ENCODE data around the gene EPB41L2.

The EPB41L2 gene

DNA sequence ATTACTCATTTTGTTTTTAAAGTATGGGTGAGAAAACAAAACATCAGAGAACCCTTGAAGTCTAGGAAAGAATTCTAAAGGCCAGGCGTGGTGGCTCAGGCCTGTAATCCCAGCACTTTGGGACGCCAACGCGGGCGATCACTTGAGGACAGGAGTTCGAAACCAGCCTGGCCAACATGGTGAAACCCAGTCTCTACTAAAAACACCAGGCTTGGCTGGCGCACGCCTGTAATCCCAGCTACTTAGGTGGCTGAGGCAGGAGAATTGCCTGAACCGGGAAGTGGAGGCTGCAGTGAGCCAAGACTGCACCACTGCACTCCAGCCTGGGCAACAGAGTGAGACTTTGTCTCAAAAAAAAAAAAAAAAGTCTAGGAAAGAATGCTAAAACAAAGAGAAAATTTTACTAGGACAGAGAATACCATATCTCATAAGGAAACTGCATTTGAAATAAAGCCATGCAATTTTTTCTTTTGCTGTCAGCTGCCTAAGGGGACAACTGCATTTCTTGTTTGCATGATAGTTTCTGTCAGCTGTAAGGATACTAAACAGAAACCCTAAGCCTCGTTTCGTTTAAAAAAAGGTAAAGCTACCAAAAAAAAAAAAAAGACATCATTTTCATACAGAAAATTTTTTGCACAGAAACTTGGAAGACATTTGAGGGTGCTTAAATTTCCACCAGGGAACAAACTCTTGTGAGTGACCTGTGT is 203.7 kb downstream of the EPB41L2 start:
- no peak for FAIRE-seq

DNA sequence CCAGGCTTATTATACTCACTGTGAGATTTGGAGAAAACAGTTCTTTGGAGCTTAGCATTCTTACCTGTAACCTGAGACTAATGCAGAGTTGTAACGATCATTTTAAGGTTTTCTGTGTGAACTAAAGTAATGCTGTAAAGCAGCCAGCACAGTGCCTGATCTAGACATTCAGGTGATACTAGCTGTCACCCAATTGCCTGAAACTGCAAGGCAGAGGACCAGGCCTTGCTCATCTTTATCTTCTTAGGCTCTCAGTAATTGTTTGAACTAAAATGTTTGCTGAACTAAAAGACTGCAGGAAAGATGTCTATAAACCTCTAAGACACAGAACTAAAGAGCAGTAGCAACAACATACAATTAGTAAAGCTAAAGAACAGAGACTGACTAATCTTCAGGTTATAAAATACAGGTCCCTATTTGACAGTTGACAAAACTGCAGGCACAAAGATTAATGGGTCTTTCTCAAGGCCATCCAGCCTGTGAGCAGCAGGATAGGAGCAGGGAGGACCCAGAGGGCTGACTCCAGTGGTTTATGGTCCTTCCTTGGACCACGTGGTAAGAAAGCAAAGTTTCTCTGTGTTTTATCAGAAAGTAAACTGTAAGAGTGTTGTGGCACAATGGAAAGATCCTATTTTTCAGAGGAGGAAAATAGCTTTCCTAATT is 204.4 kb downstream of the EPB41L2 start:
- no peak for FAIRE-seq

DNA sequence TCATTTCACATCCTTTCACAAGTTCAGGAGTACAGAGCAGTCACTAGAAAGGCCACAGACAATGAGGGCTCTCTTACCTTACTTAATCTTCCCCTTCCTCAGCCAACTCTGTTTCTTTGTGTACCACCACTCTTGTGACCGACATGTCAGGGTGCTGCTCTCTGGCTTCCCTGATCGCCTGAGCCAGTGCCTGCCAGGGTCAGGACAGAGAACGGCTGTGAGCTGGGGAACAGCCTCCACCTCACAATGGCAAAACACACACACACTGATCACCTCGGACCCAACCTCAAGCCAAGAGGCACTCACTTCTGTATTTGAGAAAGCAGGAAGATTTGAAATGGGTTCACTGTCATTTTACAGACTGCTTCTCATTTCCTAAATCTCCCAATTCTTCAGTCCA is 205.0 kb downstream of the EPB41L2 start:
- FAIRE-seq = no peak

DNA sequence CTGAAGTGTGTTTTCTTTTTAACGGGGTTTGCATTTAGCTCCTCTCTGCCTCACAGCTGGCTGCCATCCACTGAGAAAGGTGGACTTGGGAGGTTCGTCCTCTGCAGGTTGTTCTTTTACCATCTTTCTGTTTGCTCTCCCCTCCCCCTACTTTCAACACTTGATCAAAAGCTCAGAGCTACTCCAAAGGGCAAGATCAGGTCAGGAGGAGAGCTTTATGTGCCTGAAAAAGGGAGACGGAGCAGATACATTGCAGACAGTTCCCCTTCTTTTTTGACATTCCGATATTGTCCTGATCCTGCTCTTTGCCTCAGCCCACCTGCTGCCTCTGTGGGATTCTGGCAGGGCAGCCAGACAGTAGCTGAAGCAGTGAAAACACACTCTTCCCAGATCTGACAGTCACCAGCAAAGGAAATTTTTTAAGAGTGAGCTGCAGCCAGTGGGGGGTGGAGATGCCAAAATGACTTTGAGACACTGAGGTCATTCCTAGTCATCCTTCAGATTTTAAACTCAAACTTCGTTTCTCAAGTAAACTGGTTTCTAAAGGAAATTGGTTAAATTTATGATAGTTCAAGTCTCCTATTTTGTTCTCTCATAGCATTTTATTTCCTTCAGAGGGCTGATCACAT is 209.4 kb downstream of the EPB41L2 start:
- FAIRE-seq = no peak

DNA sequence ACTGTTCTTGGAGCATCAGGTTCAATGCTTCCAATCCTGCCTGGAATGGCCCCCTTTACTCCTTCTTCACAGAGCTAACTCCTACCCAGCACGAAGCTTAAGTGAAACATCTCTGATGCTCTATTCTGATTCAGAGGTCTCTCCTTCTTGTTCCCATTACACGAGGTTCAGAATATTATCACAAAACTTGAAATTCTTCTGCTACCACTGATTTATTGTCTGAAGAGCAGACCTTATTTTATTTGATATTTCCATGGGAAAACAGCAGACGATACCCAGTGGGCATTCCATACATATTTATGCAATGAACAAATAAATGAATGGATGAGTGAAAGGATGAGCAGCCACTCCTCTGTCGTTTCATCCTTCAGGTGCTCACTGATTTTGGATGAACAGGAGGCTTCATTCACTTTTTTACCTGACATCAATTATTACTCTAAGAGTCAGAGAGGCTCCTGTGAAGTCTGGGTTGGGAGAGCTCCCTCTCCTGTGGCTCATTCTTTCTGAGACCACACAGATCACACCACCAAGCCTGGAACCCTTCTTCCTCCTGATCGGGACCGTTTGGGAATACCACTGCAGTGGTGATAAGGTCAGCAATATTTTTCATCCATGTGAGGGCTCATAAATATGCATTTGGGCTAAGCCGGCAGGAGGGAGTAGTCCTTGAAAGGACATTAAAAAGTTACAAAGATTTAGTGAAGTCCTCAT is 210.0 kb downstream of the EPB41L2 start:
- FAIRE-seq = no peak

DNA sequence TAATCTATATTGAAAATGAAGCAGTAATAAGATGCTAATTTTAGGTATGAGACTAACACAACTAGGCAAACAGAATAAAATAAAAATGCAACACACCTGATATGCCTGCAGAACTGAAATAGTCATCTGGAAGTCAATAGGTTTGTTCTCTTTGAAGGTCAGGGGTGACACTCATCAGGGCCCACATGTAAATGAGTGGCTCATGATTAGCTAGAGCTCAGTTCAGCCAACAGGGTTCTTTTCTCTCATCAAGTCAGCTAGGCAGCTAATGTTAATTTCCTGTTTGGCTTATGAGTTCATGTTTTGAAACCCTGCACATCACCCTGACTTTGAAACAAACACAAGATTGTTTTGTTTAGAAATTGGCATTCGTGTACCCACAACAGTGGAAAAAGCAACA is 212.0 kb downstream of the EPB41L2 start:
- no peak for FAIRE-seq

DNA sequence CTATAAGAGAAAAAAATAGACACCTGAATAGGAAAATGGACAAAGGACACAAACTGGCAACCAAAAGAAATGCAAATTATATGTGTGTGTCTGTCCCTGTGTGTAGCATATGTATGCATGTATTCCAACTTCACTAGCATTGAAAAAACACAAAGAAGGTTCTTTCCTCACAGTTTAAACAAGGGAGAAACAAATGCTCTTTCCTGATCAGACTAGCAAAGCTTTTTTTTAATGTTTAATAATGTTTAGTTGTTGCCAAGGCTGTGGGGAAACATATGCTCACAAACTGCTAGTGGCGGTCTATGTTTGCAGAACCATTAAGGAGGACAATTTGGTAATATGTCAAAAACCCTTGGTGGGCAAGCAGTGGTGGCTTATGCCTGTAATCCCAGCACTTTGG is 213.5 kb downstream of the EPB41L2 start:
- FAIRE-seq = no peak

DNA sequence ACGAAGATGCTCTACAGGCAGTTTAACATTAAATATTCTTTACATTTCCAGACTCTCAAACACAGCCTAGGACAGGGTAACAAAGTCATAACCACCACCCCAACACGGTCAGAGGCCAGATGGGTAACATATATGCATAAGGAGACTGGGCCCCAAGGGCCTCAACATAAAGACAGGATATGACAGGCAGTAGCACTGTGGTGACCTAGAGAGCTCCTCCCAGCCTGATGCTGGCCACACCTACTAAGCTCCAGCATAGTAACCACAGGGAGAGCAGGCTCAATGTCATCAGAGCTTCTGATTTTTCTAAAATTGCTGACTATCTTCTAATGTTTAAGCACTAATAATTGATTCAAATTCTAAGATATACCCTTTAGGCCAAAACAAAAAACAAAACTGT is 214.1 kb downstream of the EPB41L2 start:
- no peak for FAIRE-seq

DNA sequence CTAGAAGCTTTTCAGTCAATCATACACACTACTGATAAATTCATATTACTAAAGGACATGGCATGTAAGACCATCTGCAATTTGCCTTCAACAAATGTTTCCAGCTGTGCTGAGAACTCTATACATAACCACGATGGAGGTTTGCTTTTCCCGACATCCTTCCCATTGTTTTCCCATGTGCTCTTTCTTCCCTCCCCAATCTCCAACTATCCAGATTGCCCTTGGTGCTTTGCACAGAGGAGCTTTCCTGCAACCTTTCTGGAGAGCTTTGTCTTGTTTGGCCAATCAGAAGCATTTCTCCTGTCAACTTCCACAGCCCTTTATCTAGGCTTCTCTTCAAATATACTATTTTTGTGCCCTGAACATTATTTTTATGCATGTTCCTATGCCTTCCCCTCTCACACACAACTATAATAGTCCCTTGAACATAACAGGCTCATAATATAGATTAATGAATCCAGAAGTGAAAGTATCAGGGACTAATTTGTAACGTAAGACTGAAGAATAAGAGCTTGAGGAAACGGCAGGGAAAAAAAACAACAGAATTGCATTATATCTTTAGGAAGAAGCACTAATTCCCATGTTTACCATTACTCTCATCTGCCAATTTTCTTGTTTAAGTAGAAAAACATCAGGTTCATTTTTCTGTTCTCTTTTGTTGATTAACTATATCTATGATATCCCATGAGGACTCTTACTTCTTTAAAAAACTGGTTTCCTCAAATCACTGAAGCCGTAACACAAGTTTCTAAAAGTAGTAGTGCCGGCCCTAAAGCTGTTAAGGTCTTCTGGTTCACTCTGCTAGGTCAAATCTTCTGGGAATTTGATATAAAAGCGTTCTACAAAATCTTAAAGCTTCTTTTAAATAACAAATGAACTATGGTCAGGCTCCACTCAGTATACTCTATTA is 215.8 kb downstream of the EPB41L2 start:
- FAIRE-seq = no peak

DNA sequence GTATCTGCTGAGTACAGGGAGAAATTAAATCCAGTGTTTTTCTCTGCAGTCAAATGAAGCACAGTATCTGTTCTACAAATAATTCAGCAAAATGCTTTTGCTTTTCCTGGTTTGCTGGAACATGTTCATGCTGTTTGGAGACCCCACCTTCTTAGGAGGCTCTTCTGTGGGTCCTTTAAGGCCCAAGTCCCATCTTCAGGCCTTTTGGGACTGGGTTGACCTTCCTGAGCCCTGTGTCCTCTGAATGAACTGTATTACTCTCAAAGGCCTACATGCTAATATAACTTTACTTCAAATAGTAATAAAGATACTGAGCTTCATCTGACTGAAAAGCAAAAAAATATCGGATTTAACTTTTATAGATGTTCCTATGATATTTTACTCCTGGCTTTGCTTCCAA is 216.5 kb downstream of the EPB41L2 start:
- no peak for FAIRE-seq

DNA sequence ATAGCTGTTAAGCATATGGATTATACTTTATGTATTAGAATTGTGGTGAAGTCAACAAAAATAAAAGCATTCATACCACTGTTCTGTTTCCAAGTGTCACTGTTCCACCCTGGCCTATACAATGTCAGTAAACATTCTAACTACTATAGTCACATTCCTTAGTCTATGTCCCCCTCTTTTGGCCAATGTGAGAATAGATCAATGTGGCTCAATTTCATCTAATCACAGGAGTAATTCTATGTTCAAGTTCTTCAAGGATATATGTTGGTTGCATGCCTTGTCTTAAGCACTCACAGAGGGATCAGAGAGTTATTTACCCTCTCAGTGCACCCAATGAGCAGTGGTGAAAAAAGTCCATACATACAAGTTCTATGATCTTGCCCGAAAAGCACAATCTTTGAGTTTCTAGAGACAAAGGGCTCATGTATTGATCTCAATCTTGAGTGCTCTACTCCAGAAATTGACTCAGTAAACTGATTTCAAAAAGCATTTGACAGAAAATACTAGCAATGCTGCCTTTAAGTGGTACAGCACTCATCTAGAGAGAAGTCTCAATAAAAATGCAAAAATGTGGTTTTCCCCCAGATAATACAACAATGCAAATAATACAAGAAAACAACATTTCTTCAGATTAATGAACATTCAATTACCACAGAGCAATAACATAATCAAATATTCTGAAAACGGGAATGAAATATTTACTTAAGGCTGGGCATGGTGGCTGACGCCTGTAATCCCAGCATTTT is 219.3 kb downstream of the EPB41L2 start:
- no peak for FAIRE-seq

DNA sequence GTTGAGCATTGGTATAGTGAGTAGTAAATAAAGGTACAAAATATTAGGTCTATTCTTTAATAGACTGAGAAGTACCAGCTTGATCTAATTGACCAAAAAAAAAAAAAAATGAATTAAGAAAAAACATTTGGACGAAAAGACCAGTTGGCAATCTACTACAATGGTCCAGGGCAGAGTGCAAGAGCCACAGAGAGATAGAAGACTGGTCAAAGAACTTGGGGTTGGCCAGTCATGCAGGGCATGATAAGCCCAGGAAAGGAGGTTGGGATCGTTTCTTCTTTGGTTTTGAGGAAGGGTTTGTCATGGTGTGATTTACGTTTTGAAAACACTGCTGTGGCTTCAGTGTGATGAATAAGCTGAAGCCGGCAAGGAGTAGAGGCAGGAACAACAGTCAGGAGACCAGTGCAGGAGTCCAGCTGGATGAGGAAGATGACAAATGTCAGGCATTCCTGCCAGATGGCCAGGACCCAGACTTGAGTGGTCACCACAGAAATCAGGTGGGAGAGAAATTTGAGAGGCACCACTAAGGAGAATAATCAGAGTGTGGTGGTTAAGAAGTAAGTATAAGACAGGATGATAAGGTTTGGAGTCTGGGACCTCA is 221.8 kb downstream of the EPB41L2 start:
- FAIRE-seq = no peak

DNA sequence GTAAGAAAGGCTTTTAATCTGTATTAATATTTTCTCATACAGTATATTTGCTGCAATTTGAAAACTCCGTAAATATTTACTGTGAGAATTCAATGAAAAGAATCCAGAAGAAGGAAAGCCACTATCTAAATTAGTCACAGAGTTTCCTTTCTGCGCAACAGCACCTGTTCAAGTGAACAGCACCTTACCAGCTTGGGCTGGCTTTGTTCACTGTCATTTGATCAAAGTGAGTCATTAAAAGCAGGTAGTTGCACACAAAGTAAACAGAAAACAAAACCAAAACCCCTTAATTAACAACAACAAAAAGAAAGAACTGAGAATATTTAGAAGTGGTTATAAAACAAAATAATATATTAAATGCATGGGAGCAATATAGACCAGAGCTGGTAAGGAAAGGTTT is 223.0 kb downstream of the EPB41L2 start:
- FAIRE-seq = no peak

DNA sequence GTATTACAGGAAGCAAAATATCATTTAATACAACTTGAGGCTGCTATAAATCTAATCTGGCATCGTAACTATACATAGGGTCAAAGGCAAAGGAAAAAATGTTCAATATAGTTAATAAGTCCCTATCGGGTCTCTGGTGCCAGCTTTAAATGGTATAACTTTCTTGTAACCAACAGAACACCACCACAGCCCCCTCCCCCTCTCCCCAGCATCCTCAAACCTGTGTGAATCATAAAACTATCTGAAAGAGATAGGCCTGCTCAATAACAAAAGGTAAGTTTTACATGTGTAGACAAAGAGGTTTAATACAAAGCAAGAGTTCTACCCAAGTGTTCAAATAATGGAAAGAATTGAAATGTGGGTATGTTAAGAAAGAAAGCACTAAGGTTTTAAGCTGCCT is 223.7 kb downstream of the EPB41L2 start:
- FAIRE-seq = no peak

DNA sequence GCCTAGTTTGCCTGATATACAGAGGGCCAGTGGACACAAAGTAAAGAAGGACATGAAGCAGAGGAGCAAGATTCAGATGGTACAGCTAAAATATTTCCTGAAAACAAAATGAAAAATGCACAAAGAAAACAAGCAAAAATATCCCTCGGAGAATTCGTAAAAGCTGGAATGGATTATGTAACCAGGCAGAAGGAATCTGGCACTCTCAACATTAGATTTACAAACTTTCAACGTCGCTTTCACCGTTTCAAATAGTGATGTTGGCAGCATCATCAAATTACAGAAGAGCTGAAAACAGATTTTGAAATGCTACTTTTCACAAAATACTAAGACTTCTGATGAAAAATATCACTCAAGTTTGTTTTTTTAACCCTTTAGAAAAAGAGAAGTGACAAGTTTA is 224.1 kb downstream of the EPB41L2 start:
- FAIRE-seq = no peak

DNA sequence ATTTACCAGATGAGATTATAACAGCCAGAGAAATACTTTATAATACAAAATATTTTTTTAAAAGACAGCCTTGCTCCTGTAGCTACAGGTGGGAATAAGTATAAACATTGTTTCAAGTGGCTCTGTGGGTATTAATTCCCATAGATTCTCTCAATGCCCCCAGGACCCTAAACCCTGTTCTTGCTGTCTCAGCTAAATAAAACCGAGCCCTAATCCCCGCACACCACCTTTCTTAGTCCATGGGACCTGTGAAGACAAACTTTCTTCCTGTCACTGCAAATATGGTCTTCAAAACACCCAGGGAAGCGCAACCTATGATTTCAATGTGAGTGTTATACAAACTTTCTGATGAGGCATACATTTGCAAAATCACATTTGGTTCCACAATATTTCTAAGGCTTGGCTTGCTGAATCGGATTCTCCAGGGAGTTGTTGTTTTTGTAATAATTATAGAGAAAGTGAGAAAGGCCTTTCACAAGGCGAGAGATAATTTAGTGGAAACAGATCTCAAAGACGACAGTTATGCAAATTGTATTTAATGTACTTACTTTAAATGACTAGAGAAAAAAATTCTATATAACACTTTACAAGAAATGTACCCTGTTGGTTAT is 224.7 kb downstream of the EPB41L2 start:
- FAIRE-seq = no peak

DNA sequence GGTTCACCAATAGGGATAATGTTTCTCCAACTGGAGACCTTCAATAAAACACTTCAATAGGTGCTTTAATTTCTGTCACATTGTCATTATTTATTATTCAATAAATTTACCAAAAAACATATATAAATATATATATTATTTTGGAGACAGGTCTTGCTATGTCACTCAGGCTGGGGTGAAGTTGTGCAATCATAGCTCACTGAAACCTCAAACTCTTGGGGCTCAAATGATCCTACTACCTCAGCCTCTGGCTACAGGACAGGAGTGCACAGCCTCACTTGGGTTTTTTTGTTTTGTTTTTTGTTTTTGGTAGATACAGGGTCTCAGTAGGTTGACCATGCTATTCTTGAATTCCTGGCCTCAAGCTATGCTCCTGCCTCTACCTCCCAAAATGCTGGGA is 226.0 kb downstream of the EPB41L2 start:
- no peak for FAIRE-seq

DNA sequence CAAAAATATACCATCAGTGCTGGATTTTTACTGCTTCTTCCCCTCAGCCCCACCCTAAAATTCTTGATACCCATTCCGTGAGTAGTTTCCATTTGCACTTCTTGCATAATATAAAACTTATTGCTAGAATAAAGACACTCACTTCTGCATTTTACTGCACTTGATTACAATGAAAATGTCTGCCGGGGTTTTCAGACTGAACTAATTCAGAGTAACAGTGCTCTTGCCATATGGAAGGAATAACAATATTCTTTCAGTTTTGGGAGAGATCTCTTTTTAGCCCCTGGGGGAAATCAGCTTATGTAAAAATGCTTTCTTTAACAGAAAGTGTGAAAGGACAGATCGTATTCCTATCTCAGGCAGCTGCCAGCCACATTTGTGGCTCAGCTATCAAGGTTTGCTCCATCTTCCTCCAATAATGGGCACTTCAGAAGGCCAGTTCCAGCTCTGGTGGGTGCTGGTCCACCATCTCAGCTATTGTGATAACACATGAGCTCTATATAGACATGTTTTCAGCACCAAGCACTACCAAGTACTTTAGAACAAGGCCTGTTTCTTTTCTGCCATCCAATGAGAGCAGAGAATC is 226.9 kb downstream of the EPB41L2 start:
- no peak for FAIRE-seq

DNA sequence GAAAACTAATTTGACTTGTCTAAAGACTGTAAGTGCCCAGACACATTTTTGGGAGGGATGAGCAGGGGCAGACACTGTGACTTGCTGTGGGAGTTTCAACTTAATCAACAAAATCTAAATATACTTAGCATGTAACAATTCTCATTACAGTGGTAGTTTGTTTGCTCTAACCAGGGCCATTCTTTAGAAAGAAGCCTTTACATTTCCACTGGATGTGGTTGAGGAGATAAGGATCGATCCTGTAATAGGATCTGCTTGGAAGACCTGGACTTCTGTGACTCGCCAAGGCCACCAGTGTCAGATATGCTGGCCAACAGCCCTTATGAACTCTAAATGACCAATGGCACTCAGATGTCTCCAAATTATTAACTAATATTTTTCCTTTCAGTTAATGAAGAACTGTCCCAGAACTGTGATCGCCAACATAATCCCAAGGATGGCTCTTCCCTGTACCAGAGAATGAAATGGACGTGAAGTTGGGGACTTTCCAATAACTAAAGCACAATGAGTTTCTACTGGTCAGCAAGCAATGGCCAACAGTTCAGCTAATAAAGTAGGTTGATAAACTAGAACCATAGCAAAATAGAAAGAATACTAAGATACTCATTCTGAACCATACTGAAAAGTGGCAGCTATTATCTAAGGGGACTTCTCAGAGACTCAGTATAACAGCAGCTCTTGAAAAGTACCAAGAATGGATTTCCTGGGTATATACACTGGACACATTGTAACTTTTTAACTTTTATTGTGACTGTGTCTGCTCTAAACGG is 228.4 kb downstream of the EPB41L2 start:
- FAIRE-seq = no peak

DNA sequence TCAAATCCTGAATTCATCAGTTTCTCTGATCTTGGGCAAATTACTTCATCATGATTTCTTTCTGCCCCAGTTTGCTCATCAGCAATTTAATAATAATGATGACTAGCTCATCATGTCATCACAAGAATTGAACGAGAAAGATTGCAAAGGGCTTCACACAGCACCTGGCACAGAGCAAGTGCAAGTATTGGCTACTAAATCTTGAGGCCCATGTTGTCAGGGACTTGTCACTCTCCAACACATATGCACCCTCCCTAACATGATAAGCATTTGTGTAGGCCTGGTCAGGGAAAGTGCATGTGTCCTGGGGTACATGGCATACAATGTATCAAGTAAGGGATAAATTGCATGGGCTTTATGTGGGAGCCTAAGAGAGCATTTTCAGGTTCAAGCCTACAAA is 229.5 kb downstream of the EPB41L2 start:
- FAIRE-seq = no peak
